CD8-positive, alpha-beta memory T cell (primary cell): ENCODE measurements around the gene GHRHR. TPM values are rescaled to one million over a fixed set of nuclear protein-coding genes. Genes with fewer than 3 reads are reported as not detected.

Source experiments
- CTCF ChIA-PET: fragments of 350-600 bp; sonication (Branson Sonifier 250); formaldehyde crosslinking; loops from one replicate; lab custom pipeline; 2021; ENCODE audit warnings: antibody characterized with exemption; lab: Charles Lee
- POLR2A ChIA-PET: fragments of 350-600 bp; sonication (Branson Sonifier 250); formaldehyde crosslinking; loops from one replicate; lab custom pipeline; 2021; ENCODE audit warnings: antibody characterized with exemption; lab: Charles Lee
- DNase-seq, 5 donors: peaks; one replicate each; pipeline versions ENCODE4 v3.0.0 to v3.0.0-alpha.2; 2020 to 2022; ENCODE audit warnings: mixed read lengths in 1 of 5
- H3K27ac ChIP-seq: one replicate; pipeline ENCODE4 v1.7.0; 2013; ENCODE audit warnings: low read depth, mild to moderate bottlenecking, low read length, moderate library complexity
- H3K27me3 ChIP-seq: 2 replicates; pipeline ENCODE4 v1.7.0; 2013; ENCODE audit warnings: low read length, mild to moderate bottlenecking; ENCODE audit not compliant: insufficient read depth, poor library complexity, severe bottlenecking
- H3K36me3 ChIP-seq: 2 replicates; pipeline ENCODE4 v1.7.0; 2013; ENCODE audit warnings: mild to moderate bottlenecking, low read length, moderate library complexity; ENCODE audit not compliant: insufficient read depth
- H3K4me1 ChIP-seq: 2 replicates; pipeline ENCODE4 v1.7.0; 2013; ENCODE audit warnings: mild to moderate bottlenecking, low read length, moderate library complexity; ENCODE audit not compliant: insufficient read depth
- H3K4me3 ChIP-seq: 2 replicates; pipeline ENCODE4 v1.7.0; 2013; ENCODE audit warnings: mild to moderate bottlenecking, low read length
- H3K9me3 ChIP-seq: 2 replicates; pipeline ENCODE4 v1.7.0; 2013; ENCODE audit warnings: mild to moderate bottlenecking, low read length
- H3K27ac Mint-ChIP-seq, 8 donors: one replicate each; pipeline ENCODE4 v1.8.0; 2020 to 2021; ENCODE audit warnings: mixed read lengths in 8 of 8, mild to moderate bottlenecking in 6 of 8, inconsistent platforms in 3 of 8, moderate library complexity in 3 of 8
- H3K27me3 Mint-ChIP-seq, 2 donors: one replicate each; pipeline ENCODE4 v1.8.0; 2020 to 2021; ENCODE audit warnings: mixed read lengths in 2 of 2, mild to moderate bottlenecking in 1 of 2, moderate library complexity in 1 of 2
- H3K36me3 Mint-ChIP-seq, 3 donors: one replicate each; pipeline ENCODE4 v1.8.0; 2020 to 2021; ENCODE audit warnings: mixed read lengths in 3 of 3, inconsistent platforms in 1 of 3, mild to moderate bottlenecking in 1 of 3
- H3K4me1 Mint-ChIP-seq, 3 donors: one replicate each; pipeline ENCODE4 v1.8.0; 2020 to 2021; ENCODE audit warnings: mixed read lengths in 3 of 3, inconsistent platforms in 1 of 3, mild to moderate bottlenecking in 1 of 3
- H3K4me3 Mint-ChIP-seq, 7 donors: one replicate each; pipeline ENCODE4 v1.8.0; 2020 to 2021; ENCODE audit warnings: mixed read lengths in 7 of 7, mild to moderate bottlenecking in 6 of 7, moderate library complexity in 4 of 7, inconsistent platforms in 2 of 7
- H3K9me3 Mint-ChIP-seq, 5 donors: one replicate each; pipeline ENCODE4 v1.8.0; 2020 to 2022; ENCODE audit warnings: mixed read lengths in 5 of 5, mild to moderate bottlenecking in 3 of 5, moderate library complexity in 2 of 5, inconsistent platforms in 1 of 5
- polyA plus RNA-seq: library from polyadenylated mRNA; unstranded; fragments of 300-500 nt; fragmentation: Illumina TruSeq; gene quantifications from one replicate; pipeline ENCODE4 v1.2.3, GENCODE V29; 2021
- total RNA-seq, 2 experiments: library from RNA; stranded (reverse); gene quantifications; one replicate each; pipeline ENCODE4 v1.2.3, GENCODE V29; 2021

The GHRHR gene
- total and polyA plus RNA-seq, 3 experiments from 2014 or later: not detected

DNA sequence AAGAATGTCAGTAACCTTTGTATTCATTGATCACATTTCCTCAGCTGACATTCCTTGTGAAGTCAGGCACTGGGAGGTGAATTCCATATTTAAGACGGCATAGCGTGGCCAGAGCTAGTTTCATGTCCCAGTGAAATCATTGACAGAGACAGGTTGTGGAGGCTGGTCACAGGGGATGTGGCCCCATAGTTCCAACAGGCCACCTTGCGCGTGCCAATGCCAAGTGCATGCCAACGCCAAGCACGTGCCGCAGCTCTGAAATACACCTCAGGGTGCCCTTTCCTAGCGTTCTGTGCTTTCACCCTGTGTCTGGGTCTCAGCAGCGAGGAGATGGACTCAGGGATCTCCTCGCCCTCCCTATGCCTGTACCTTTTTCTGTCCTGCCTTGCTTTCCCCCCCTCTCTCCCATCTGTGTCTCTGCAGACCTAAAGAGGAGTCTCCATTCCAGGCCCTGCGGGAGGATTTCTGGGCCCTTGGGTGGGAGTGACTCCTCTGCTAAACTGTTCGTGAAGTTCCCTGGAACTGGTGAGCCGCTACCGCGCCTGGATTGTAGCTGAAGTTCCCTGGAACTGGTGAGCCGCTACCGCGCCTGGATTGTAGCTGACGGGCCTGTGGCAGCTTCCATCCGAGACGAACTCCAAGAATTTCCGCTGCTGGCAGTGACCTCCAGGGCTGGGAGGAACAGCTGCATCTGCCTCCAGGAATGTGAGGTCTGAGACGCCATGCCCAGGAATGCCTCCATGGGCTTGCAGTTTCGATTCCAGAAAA, 32.4 kb upstream of the GHRHR start:
- H3K36me3 ChIP-seq: no peaks in the 10 kb centered on the region
- no peak for DNase-seq
- Mint-ChIP-seq H3K4me1 (no peaks in the 10 kb centered on the region), H3K27me3 (peaks cover 3 to 4% of the 10 kb centered on the region in 2 donors), H3K9me3 (peaks cover 0 to 5% (median 4%) of the 10 kb centered on the region in 5 donors), H3K4me3 (no peak overlapping the region), H3K27ac (peak overlapping the region in 1 of 8 donors; percentile 75), H3K36me3 (no peaks in the 10 kb centered on the region)
- H3K4me3 ChIP-seq: no peak overlapping the region
- H3K27ac ChIP-seq: no peak overlapping the region
- ChIA-PET CTCF (interaction anchor here (1.1 kb wide), 1 partner anchor 52 kb away, joined by 3 read pairs; no protein-coding TSS in a partner anchor), POLR2A (no interaction called here)
- H3K9me3 ChIP-seq: no peaks in the 10 kb centered on the region
- H3K27me3 ChIP-seq: no peaks in the 10 kb centered on the region
- H3K4me1 ChIP-seq: no peaks in the 10 kb centered on the region

DNA sequence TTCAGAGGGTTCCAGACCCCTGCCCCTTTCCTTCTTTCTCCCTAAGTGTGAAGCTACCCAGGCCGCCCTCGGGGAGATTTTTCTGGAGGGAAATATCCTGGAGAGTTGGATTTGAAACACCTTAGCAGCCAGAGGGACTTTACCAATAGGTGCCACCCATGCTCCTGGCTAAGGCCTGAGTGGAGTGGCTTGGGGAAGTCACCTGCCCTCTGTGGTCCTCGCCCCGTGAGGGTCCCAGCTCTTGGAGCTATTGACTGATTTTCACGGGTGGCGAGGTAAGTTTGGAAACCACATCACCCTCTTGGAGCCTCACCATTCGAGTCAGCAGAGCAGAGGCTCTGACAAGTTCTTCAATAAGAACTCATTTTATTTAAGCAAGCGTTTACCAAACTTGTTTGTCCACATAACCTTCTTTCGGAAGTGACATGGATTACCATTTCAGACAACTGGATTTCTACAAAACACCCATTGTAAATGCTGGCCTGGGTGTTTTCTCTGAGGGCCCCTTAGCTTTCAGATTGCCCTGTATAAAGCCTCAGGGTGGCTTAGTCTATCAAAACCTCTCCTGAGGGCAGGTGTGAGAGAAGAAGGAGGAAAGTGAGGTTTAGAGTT, 31.7 kb upstream of the GHRHR start:
- H3K27me3 ChIP-seq: no peaks in the 10 kb centered on the region

DNA sequence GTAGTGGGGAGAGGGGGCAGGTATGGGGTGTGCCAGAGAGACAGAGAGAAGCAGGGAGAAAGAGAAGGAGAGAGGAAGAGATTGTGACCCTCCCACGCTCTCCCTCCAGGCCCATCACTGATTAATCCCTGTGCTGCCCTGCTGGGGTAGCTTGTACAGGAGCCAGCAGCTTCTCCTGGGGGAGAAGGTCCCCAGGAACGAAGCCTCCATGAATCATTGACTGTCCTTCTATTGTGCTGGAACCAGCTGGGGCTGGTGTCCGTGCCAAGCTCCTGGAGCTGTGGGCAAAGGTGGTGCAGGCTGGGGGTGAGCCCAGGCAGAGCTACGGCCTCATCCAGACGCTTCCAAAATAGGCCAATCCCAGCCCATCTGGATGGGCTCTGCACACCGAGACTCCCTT, 31.2 kb upstream of the GHRHR start:
- no peaks in the 10 kb centered on the region for H3K9me3 Mint-ChIP-seq
- Histone ChIP-seq H3K27me3 (no peaks in the 10 kb centered on the region), H3K36me3 (no peaks in the 10 kb centered on the region), H3K27ac (no peak overlapping the region), H3K4me3 (no peak overlapping the region), H3K4me1 (no peaks in the 10 kb centered on the region), H3K9me3 (no peaks in the 10 kb centered on the region)
- H3K27me3 Mint-ChIP-seq: peaks cover 4 to 6% of the 10 kb centered on the region in 2 donors
- CTCF ChIA-PET: interaction anchor here (1.6 kb wide), 1 partner anchor 51 kb away, joined by 3 read pairs; no protein-coding TSS in a partner anchor
- no peaks in the 10 kb centered on the region for H3K4me1 Mint-ChIP-seq
- no peak for DNase-seq
- POLR2A ChIA-PET: no interaction called here
- no peak overlapping the region for H3K27ac Mint-ChIP-seq
- H3K36me3 Mint-ChIP-seq: no peaks in the 10 kb centered on the region
- H3K4me3 Mint-ChIP-seq: no peak overlapping the region

More for the DNA sequence above, 31.7 kb upstream of the GHRHR start:
- Histone ChIP-seq H3K27ac (no peak overlapping the region), H3K4me3 (no peak overlapping the region), H3K36me3 (no peaks in the 10 kb centered on the region), H3K4me1 (no peaks in the 10 kb centered on the region), H3K9me3 (no peaks in the 10 kb centered on the region)
- H3K36me3 Mint-ChIP-seq: no peaks in the 10 kb centered on the region
- H3K27me3 Mint-ChIP-seq: peaks cover 3 to 4% of the 10 kb centered on the region in 2 donors
- ChIA-PET POLR2A (no interaction called here), CTCF (interaction anchor here (1.6 kb wide), 1 partner anchor 52 kb away, joined by 3 read pairs; no protein-coding TSS in a partner anchor)
- H3K27ac Mint-ChIP-seq: no peak overlapping the region
- no peak for DNase-seq
- no peaks in the 10 kb centered on the region for H3K4me1 Mint-ChIP-seq
- H3K9me3 Mint-ChIP-seq: no peaks in the 10 kb centered on the region
- no peak overlapping the region for H3K4me3 Mint-ChIP-seq

DNA sequence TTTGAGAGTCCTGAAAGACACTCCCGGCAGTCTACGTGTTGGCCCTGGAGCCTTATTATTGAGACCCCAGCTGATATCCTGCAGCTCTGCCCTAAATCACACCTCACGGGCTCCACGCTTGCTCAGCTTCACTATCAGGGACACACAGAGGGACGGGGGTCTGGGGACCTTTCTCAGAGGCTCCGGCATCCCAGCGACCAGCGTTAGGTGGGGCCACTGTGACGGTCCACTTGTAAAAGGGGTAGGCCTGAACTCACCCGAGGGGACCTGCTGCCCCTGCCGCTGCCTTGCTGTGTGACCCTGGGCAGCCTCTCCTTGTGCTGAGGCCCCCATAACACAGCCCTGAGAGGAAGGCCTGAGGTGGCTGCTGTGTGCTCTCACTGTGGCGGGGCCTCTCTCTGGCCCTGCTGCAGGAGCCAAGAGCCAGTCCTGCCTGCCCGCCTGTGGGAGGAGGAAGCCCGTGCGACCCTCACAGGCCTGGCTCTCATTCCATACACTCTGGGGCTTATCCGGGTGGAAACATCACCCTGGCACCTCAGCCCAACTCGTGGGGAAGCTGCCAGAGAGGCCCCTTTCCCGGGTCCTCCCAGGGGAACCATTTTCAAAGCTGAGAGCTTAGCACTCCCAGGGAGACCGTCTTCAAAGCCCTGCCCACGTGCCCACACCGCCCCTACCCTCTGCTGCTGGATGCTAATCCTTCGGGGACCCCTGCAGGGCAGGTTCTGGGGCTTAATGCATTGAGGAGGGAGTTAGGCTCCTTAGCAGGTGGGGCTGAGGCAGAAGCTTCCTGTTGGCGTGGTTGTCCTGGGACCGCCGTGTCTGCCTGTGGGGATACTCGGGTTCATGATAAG, 30.4 kb upstream of the GHRHR start:
- DNase-seq: no peak
- Histone ChIP-seq H3K4me1 (no peaks in the 10 kb centered on the region), H3K27me3 (no peaks in the 10 kb centered on the region), H3K4me3 (no peak overlapping the region), H3K27ac (no peak overlapping the region), H3K9me3 (no peaks in the 10 kb centered on the region), H3K36me3 (no peaks in the 10 kb centered on the region)
- Mint-ChIP-seq H3K4me1 (no peaks in the 10 kb centered on the region), H3K36me3 (no peaks in the 10 kb centered on the region), H3K4me3 (peak overlapping the region in 1 of 7 donors; percentile 51), H3K9me3 (no peaks in the 10 kb centered on the region), H3K27me3 (peaks cover 4 to 10% of the 10 kb centered on the region in 2 donors), H3K27ac (no peak overlapping the region)
- POLR2A ChIA-PET: no interaction called here
- CTCF ChIA-PET: interaction anchor here (1.5 to 3.1 kb wide), 3 partner anchors 10 to 51 kb away, joined by 3 to 10 read pairs (median 3); no protein-coding TSS in a partner anchor

DNA sequence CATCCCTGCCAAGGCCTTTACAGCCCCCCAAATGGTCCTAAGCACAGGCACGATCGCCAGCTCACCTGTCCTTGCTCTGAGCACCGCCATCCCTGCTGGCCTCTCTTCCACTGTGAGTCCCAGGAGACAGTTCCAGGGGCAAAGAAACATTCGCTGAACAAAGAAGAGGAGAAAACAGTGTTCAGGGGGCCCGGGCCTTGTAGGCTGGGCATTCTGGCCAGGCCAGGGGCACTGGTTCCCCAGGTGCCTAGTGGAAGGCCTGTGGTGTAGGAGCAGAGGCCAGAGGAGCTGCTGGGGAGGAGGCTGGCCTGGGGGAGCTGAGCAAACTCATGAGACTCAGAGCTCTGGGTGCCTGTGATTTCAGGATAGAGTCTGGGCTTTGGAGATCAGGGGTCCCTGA, 29.5 kb upstream of the GHRHR start:
- ChIA-PET CTCF (interaction anchor here (0.5 to 3.1 kb wide), 3 partner anchors 9 to 233 kb away, joined by 3 to 10 read pairs (median 3); no protein-coding TSS in a partner anchor), POLR2A (no interaction called here)
- no peak overlapping the region for H3K27ac ChIP-seq
- H3K4me1 ChIP-seq: no peaks in the 10 kb centered on the region
- H3K4me1 Mint-ChIP-seq: no peaks in the 10 kb centered on the region
- H3K27ac Mint-ChIP-seq: no peak overlapping the region
- no peak for DNase-seq
- no peaks in the 10 kb centered on the region for H3K9me3 Mint-ChIP-seq
- H3K27me3 ChIP-seq: peaks cover 3% of the 10 kb centered on the region
- H3K36me3 ChIP-seq: no peaks in the 10 kb centered on the region
- peaks cover 4 to 10% of the 10 kb centered on the region in 2 donors for H3K27me3 Mint-ChIP-seq
- no peak overlapping the region for H3K4me3 Mint-ChIP-seq
- H3K36me3 Mint-ChIP-seq: no peaks in the 10 kb centered on the region
- no peak overlapping the region for H3K4me3 ChIP-seq
- no peaks in the 10 kb centered on the region for H3K9me3 ChIP-seq

DNA sequence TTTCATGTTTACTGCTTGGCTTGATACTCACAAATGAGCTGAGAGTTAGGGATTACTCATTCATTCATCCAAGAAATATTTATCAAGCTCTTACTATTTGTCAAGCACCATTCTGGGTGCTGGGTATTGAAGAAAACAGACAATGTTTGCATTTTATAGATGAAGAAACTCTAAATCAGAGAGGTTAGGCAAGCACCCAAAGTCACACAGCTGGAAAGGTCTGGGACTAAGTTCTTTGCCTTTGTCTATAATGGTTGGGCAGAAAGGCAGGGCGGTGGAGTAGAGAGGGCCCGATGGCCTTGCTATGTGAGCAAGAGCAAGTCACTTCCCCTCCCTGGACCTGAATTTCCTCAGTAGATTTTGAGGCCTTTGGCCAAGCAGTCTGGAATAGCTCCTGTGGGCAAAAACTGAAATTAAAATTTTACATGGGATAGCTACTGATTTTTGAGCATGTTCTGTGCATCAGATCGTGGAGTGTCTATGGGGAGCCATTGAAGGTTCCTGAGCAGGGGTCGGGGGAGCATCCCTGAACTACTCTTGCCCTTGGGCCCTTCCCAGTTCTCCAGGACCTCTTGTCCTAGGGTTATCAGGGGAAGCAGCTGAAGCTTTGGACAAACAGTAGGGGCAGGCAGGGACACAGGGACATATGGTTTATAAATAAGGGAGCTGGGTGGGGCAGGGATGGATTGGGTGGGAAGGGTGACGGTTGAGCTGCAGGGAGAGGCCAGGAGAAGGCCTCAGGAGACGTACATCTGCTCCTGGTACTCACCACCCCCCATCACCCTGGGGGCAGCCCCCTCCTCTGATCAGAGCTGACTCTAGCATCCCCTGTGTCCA, 28.8 kb upstream of the GHRHR start:
- H3K9me3 ChIP-seq: no peaks in the 10 kb centered on the region
- DNase-seq: no peak
- H3K4me1 Mint-ChIP-seq: no peaks in the 10 kb centered on the region
- H3K27ac Mint-ChIP-seq: no peak overlapping the region
- no peaks in the 10 kb centered on the region for H3K9me3 Mint-ChIP-seq
- no peaks in the 10 kb centered on the region for H3K36me3 Mint-ChIP-seq
- POLR2A ChIA-PET: no interaction called here
- no peaks in the 10 kb centered on the region for H3K4me1 ChIP-seq
- H3K4me3 ChIP-seq: no peak overlapping the region
- no peaks in the 10 kb centered on the region for H3K36me3 ChIP-seq
- H3K27me3 Mint-ChIP-seq: peaks cover 5 to 17% of the 10 kb centered on the region in 2 donors
- no peak overlapping the region for H3K4me3 Mint-ChIP-seq
- no peak overlapping the region for H3K27ac ChIP-seq
- CTCF ChIA-PET: interaction anchor here (0.5 to 3.1 kb wide), 3 partner anchors 8 to 233 kb away, joined by 3 to 10 read pairs (median 3); no protein-coding TSS in a partner anchor
- H3K27me3 ChIP-seq: peaks cover 3% of the 10 kb centered on the region

DNA sequence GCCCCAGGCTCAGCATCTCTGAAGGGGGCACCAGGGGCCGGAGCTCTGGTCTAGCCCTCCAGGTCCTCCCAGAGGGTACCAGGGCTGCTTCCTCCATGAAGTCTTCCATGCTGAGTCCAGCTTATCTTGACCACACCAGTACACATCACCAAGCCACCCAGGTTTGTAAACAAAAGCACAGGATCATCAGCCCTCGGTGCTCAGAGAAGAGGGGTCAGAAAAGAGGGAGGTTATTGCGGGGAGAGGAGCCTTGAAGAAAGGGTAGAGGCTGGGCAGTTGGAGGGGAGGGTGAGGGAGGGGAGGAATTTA, 28.2 kb upstream of the GHRHR start:
- Histone ChIP-seq H3K27ac (no peak overlapping the region), H3K4me1 (no peaks in the 10 kb centered on the region), H3K9me3 (no peaks in the 10 kb centered on the region), H3K36me3 (no peaks in the 10 kb centered on the region), H3K4me3 (no peak overlapping the region), H3K27me3 (peaks cover 3% of the 10 kb centered on the region)
- Mint-ChIP-seq H3K4me1 (no peaks in the 10 kb centered on the region), H3K36me3 (no peaks in the 10 kb centered on the region), H3K9me3 (no peaks in the 10 kb centered on the region), H3K27ac (no peak overlapping the region), H3K27me3 (peaks cover 7 to 20% of the 10 kb centered on the region in 2 donors), H3K4me3 (no peak overlapping the region)
- POLR2A ChIA-PET: no interaction called here
- CTCF ChIA-PET: interaction anchor here (1.1 to 3.1 kb wide), 2 partner anchors 27 to 48 kb away, joined by 4 to 10 read pairs; no protein-coding TSS in a partner anchor
- no peak for DNase-seq
